ENCODE measurements around the gene ANKZF1. TPM values are rescaled to one million over a fixed set of nuclear protein-coding genes. Genes with fewer than 3 reads are reported as not detected.

The ANKZF1 gene
- total and polyA plus RNA-seq, 2 of the 8 experiments (the other 6 are each of a cell fraction or from before 2014, with no cell fraction given): 32.5 to 50.1 TPM

DNA sequence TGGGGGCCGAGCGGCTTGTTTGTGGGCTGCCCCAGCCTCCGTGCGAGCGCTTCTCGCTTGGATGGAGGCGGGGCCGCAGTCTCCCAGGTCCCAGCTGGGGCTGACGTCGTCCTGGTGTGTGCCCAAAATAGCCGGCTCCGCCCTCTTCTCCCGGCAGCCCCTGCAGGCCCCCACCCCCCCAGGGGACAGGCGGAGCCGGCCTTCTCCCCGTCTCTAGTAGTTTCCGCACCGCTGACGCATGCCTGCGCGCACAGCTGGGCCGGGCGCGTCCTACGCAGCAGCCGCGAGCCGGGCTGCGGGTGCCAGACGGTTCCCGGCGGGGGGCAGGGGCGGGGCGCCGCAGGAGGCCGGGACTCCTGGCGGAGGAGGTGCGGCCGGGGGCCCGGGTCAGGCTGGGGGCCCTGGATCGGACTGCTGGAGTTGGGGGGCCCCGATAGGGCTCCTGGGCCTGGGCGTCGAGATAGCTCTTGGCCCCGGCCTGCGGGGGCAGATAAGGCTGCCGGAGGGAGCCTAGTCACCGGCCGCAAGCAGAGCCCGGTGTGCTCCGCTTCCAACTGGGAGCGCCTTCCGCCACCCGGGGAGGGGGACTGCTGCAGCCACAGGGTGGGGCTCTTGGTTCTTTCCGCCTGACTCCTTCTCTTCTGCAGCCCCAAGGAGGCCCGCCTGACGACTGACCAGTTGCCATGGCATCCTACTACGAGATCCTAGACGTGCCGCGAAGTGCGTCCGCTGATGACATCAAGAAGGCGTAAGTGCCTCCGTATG is 49.7 kb downstream of the ANKZF1 start, which contains the start of gene DNAJB2 (continued):
- no peak; a peak in 1 of 4 replicates for TF ChIP-seq RAD21 (IDR thresholded peaks at IDR 0.05 in 1 of 2, conservative IDR thresholded peaks at IDR 0.05 in 1 of 2; ENCODE audit: low read depth in 2 of 2, low read length in 2 of 2)
- no peak for TF ChIP-seq NRF1 (IDR thresholded peaks at IDR 0.05; ENCODE audit: low read depth, low read length)
- no peak for TF ChIP-seq SIRT6 (IDR thresholded peaks at IDR 0.05; ENCODE audit: low read length)
- TF ChIP-seq POLR2A (IDR thresholded peaks at IDR 0.05; ENCODE audit: control extremely low read depth in 1 of 2, low read depth in 2 of 2, low read length in 2 of 2): 0 out of 3 replicates have a peak, but pooled peaks of 1 of the 2 experiments have one; percentile 31
- TF ChIP-seq SRF (IDR thresholded peaks at IDR 0.05; ENCODE audit: low read depth, low read length): no peak
- TF ChIP-seq GTF2F1 (IDR thresholded peaks at IDR 0.05; ENCODE audit: borderline replicate concordance, low read depth, low read length): no peak
